AG08396 (cell line): Measurements from ENCODE around the gene ATP7B.

Source experiments
- DNase-seq: peaks from one replicate; pipeline ENCODE4 v3.0.0; 2012; ENCODE audit warnings: low spot score, mixed read lengths

The ATP7B gene

GRCh38 chr13:51950722-51951121 lies 60.5 kb downstream of the ATP7B start:
- no peak for DNase-seq

GRCh38 chr13:51946163-51946669 lies 65.0 kb downstream of the ATP7B start:
- DNase-seq = no peak

- DNase-seq = no peak
Measured at GRCh38 chr13:51945149-51945548, 66.1 kb downstream of the ATP7B start.

- no peak for DNase-seq
Measured at GRCh38 chr13:51944428-51944827, 66.8 kb downstream of the ATP7B start.

- no peak for DNase-seq
Measured at GRCh38 chr13:51943721-51944120, 67.5 kb downstream of the ATP7B start.

- DNase-seq = no peak
Measured at GRCh38 chr13:51942189-51942588, 69.1 kb downstream of the ATP7B start.

GRCh38 chr13:51938454-51938853 lies 72.8 kb downstream of the ATP7B start:
- DNase-seq = no peak

GRCh38 chr13:51937320-51938290 lies 73.6 kb downstream of the ATP7B start:
- DNase-seq = no peak

GRCh38 chr13:51935326-51936171 lies 75.7 kb downstream of the ATP7B start:
- no peak for DNase-seq

GRCh38 chr13:51934461-51935087 lies 76.7 kb downstream of the ATP7B start:
- no peak for DNase-seq

- DNase-seq = no peak
Measured at GRCh38 chr13:51933466-51934058, 77.7 kb downstream of the ATP7B start.

GRCh38 chr13:51932231-51932630 lies 79.0 kb downstream of the ATP7B start:
- DNase-seq = no peak

- no peak for DNase-seq
Measured at GRCh38 chr13:51931606-51932005, 79.6 kb downstream of the ATP7B start.

- DNase-seq = no peak
Measured at GRCh38 chr13:51929699-51930098, 81.6 kb downstream of the ATP7B start.

- no peak for DNase-seq
Measured at GRCh38 chr13:51928231-51928630, 83.0 kb downstream of the ATP7B start.

GRCh38 chr13:51927129-51927528 lies 84.1 kb downstream of the ATP7B start:
- DNase-seq = no peak

- DNase-seq = no peak
Measured at GRCh38 chr13:51926528-51926885, 84.7 kb downstream of the ATP7B start.

- no peak for DNase-seq
Measured at GRCh38 chr13:51925865-51926527, 85.3 kb downstream of the ATP7B start.

- no peak for DNase-seq
Measured at GRCh38 chr13:51924756-51925544, 86.3 kb downstream of the ATP7B start.

GRCh38 chr13:51923983-51924539 lies 87.2 kb downstream of the ATP7B start:
- no peak for DNase-seq
